Endothelial cell of umbilical vein (primary cell): ENCODE measurements around the gene DLEC1. TPM values are rescaled to one million over a fixed set of nuclear protein-coding genes. Genes with fewer than 3 reads are reported as not detected.

Experiments used
- BruUV-seq: library from RNA; stranded (reverse); fragments of 400-500 nt; replicated peaks from 2 replicates; lab custom pipeline; 2021; lab: Mats Ljungman, UMichigan
- CTCF ChIA-PET: fragments of 300-600, 350-600 bp; sonication (Branson Sonifier 250); formaldehyde crosslinking; loops from one replicate; lab custom pipeline; 2021; ENCODE audit warnings: antibody characterized with exemption, inconsistent platforms; lab: Charles Lee
- POLR2A ChIA-PET: fragments of 300-600, 350-600 bp; sonication (Branson Sonifier 250); formaldehyde crosslinking; loops from one replicate; lab custom pipeline; 2021; ENCODE audit warnings: antibody characterized with exemption, inconsistent platforms; lab: Charles Lee
- DNase-seq: peaks from one replicate; pipeline ENCODE4 v3.0.0-alpha.2; 2011; ENCODE audit warnings: low read depth, low spot score
- FAIRE-seq: peaks from 2 replicates; lab custom pipeline; 2011; peaks lifted over from hg19 to GRCh38; lab: Jason Lieb, UNC
- H2AFZ ChIP-seq: 2 replicates; pipeline ENCODE4 v1.6.0; 2012; ENCODE audit warnings: low read depth, low read length, control low read depth, inconsistent platforms
- H3K27ac ChIP-seq: 2 replicates; pipeline ENCODE4 v1.5.1; 2011; ENCODE audit warnings: low read depth, mild to moderate bottlenecking, control low read depth, low read length, moderate library complexity; ENCODE audit not compliant: insufficient read depth
- H3K27me3 ChIP-seq, 2 experiments: 2 replicates each; pipeline versions ENCODE4 v1.6.0 to v1.6.1; 2011; ENCODE audit warnings: low read length in 2 of 2, mixed read lengths in 1 of 2; ENCODE audit not compliant: control insufficient read depth in 2 of 2, insufficient read depth in 2 of 2
- H3K36me3 ChIP-seq, 2 experiments: 2 replicates in 1 of 2; 3 replicates in 1 of 2; pipeline ENCODE4 v1.5.1; 2011; ENCODE audit warnings: low read length in 2 of 2, mild to moderate bottlenecking in 1 of 2, moderate library complexity in 1 of 2; ENCODE audit not compliant: control insufficient read depth in 2 of 2, insufficient read depth in 2 of 2; ENCODE audit errors: extremely low read depth in 1 of 2
- H3K4me1 ChIP-seq: 3 replicates; pipeline ENCODE4 v1.5.1; 2011; ENCODE audit warnings: mild to moderate bottlenecking, low read length; ENCODE audit not compliant: control insufficient read depth, insufficient read depth; ENCODE audit errors: extremely low read depth
- H3K4me2 ChIP-seq: 2 replicates; pipeline ENCODE4 v1.6.1; 2011; ENCODE audit warnings: low read length, control low read depth, mixed read lengths; ENCODE audit not compliant: insufficient read depth
- H3K4me3 ChIP-seq, 3 experiments: fragments of 200-600 bp in 1 of 3; sonication (generic), shearing (Covaris generic) in 1 of 3; replicated peaks in 1 of 3; 2 replicates each; pipeline ENCODE4 v1.5.1; 2011 to 2016; ENCODE audit warnings: control low read depth in 3 of 3, low read length in 3 of 3, mild to moderate bottlenecking in 2 of 3, inconsistent platforms in 1 of 3, low read depth in 1 of 3, moderate library complexity in 1 of 3; ENCODE audit not compliant: insufficient read depth in 1 of 3
- H3K79me2 ChIP-seq: 2 replicates; pipeline ENCODE4 v1.6.0; 2012; ENCODE audit warnings: low read length, inconsistent platforms; ENCODE audit not compliant: control insufficient read depth, insufficient read depth
- H3K9ac ChIP-seq: replicated peaks from 2 replicates; pipeline ENCODE3; 2011; ENCODE audit warnings: low read length, control low read depth; ENCODE audit not compliant: insufficient read depth; ENCODE audit errors: extremely low read depth
- H3K9me1 ChIP-seq: replicated peaks from 3 replicates; pipeline ENCODE4 v1.6.0; 2011; ENCODE audit warnings: mild to moderate bottlenecking, low read length; ENCODE audit not compliant: control insufficient read depth, insufficient read depth; ENCODE audit errors: extremely low read depth
- H3K9me3 ChIP-seq: replicated peaks from 2 replicates; pipeline ENCODE4 v1.5.1; 2012; ENCODE audit warnings: low read length, inconsistent platforms; ENCODE audit not compliant: control insufficient read depth, insufficient read depth
- H4K20me1 ChIP-seq: replicated peaks from 2 replicates; pipeline ENCODE3; 2011; ENCODE audit warnings: mild to moderate bottlenecking, low read length; ENCODE audit not compliant: control insufficient read depth, insufficient read depth; ENCODE audit errors: extremely low read depth
- JUN ChIP-seq: IDR thresholded peaks from 2 replicates; pipeline ENCODE4 v1.6.1; 2011; ENCODE audit warnings: borderline replicate concordance, low read depth; ENCODE audit not compliant: insufficient read length, insufficient read depth
- POLR2A ChIP-seq: IDR thresholded peaks from 2 replicates; pipeline ENCODE4 v1.6.1; 2012; ENCODE audit warnings: low read depth, mild to moderate bottlenecking, control low read depth, low read length
- POLR2AphosphoS5 ChIP-seq: IDR thresholded peaks from 2 replicates; pipeline ENCODE4 v1.6.1; 2012; ENCODE audit warnings: low read depth, mild to moderate bottlenecking, control low read depth, low read length, moderate library complexity; ENCODE audit not compliant: insufficient read depth
- dilution Hi-C: fragments of 300-500 bp; cut with MboI; formaldehyde crosslinking; loops from one replicate; pipeline ENCODE4 v1.15.0; 2019; ENCODE audit warnings: low sequenced_read_pairs; ENCODE audit not compliant: extremely low pct_ligation_motif_present
- intact Hi-C: fragments of 100-400 bp; cut with micrococcal nuclease; formaldehyde crosslinking; loops from one replicate; pipeline ENCODE4 v1.10.0; 2022
- polyA plus RNA-seq, 4 experiments: library from polyadenylated mRNA; depleted of rRNA in 3 of 4; stranded (reverse) in 3 of 4; unstranded in 1 of 4; fragments of >200 nt; gene quantifications; 2 replicates each; pipeline versions ENCODE4 v1.2.1 to v1.2.3, GENCODE V29; 2011 to 2012; ENCODE audit warnings: missing spikeins in 1 of 4
- total RNA-seq: library from RNA; stranded (reverse); gene quantifications from 2 replicates; pipeline ENCODE4 v1.2.3, GENCODE V29; 2021
- TF ChIP-seq, protein P1 (sequence below), 2 donors: IDR thresholded peaks; 1 replicate in 1 of 2; 2 replicates in 1 of 2; pipeline ENCODE4 v1.5.1; 2011; ENCODE audit warnings: low read length in 2 of 2, mild to moderate bottlenecking in 2 of 2, moderate library complexity in 2 of 2, control low read depth in 1 of 2, inconsistent platforms in 1 of 2, low read depth in 1 of 2; ENCODE audit not compliant: insufficient read depth in 1 of 2; ENCODE audit errors: extremely low read depth in 1 of 2

The DLEC1 gene
- total and polyA plus RNA-seq, 2 donors (not counting 3 experiments of a cell fraction or from before 2014, with no cell fraction given): not detected

DNA sequence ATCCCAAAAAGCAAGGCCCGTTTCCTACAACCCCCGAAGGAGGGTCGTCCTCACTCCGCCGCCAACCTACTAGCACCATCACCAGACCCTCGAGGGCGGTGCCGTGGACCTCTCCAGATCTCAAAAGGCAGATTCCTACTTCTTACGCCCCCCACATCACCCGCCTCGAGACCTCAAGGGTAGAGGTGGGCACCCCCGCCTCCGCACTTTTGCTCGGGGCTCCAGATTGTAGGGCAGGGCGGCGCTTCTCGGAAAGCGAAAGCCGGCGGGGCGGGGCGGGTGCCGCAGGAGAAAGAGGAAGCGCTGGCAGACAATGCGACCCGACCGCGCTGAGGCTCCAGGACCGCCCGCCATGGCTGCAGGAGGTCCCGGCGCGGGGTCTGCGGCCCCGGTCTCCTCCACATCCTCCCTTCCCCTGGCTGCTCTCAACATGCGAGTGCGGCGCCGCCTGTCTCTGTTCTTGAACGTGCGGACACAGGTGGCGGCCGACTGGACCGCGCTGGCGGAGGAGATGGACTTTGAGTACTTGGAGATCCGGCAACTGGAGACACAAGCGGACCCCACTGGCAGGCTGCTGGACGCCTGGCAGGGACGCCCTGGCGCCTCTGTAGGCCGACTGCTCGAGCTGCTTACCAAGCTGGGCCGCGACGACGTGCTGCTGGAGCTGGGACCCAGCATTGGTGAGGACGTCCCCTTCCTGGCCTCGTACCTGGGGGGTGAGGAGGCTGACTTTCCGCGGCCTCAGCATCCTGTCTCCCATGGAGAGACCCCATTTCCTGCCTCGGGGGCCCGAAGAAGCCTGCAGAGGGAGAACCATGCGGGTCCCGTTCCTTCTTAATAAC, 99.6 kb downstream of the DLEC1 start, which contains the start of gene MYD88:
Gene MYD88 (plus strand): TSS at position 313 of the 842 bp plus-strand sequence. CDS start 40 bp downstream, at position 353.
- FAIRE-seq (peak; percentile 80), DNase-seq (peak; percentile 74)
- H3K4me3 ChIP-seq: peak within 1 kb of the TSS; percentile 67 to 77 (median 71)
- peak within 1 kb of the TSS; percentile 98 for H2AFZ ChIP-seq
- BruUV-seq: no TSS peak
- no peaks in the 10 kb centered on the region for H3K27me3 ChIP-seq
- H3K9me3 ChIP-seq: no peaks in the 10 kb centered on the region
- peak within 1 kb of the TSS; percentile 45 for H3K27ac ChIP-seq
- TF ChIP-seq POLR2A (peak; percentile 69), POLR2AphosphoS5 (peak; percentile 90), JUN (no peak)
- TF ChIP-seq, protein P1, sequence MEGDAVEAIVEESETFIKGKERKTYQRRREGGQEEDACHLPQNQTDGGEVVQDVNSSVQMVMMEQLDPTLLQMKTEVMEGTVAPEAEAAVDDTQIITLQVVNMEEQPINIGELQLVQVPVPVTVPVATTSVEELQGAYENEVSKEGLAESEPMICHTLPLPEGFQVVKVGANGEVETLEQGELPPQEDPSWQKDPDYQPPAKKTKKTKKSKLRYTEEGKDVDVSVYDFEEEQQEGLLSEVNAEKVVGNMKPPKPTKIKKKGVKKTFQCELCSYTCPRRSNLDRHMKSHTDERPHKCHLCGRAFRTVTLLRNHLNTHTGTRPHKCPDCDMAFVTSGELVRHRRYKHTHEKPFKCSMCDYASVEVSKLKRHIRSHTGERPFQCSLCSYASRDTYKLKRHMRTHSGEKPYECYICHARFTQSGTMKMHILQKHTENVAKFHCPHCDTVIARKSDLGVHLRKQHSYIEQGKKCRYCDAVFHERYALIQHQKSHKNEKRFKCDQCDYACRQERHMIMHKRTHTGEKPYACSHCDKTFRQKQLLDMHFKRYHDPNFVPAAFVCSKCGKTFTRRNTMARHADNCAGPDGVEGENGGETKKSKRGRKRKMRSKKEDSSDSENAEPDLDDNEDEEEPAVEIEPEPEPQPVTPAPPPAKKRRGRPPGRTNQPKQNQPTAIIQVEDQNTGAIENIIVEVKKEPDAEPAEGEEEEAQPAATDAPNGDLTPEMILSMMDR (IDR thresholded peaks at IDR 0.05; ENCODE audit: extremely low read depth in 1 of 2, insufficient read depth in 1 of 2, low read depth in 1 of 2, low read length in 2 of 2): peak in 1 of 2 donors; percentile 5
- H3K9me1 ChIP-seq: no peaks in the 10 kb centered on the region
- ChIA-PET POLR2A (interaction anchor here (0.9 to 2.6 kb wide), 2 partner anchors 26 kb away, joined by 3 to 22 read pairs; partner anchors contain the start of gene OXSR1), CTCF (interaction anchor here (0.7 to 4.5 kb wide), 4 partner anchors 26 to 513 kb away, joined by 3 to 43 read pairs (median 4); partner anchors contain the start of genes OXSR1 and XYLB)
- intact Hi-C loops: loop anchor here (5.0 to 10.0 kb wide), 6 partner anchors 94 to 516 kb away; partner anchors contain the start of gene EXOG
- peaks cover 0 to 19% of the 10 kb centered on the region in 2 experiments for H3K36me3 ChIP-seq
- peak within 1 kb of the TSS; percentile 61 for H3K9ac ChIP-seq
- H3K4me1 ChIP-seq: peaks cover 24% of the 10 kb centered on the region
- dilution Hi-C loops: no loop called here
- no peaks in the 10 kb centered on the region for H4K20me1 ChIP-seq
- peak within 1 kb of the TSS; percentile 62 for H3K4me2 ChIP-seq
- H3K79me2 ChIP-seq: peaks cover 11% of the 10 kb centered on the region
